T follicular helper cell (primary cell): Measurements from ENCODE around the gene C14orf132.
"Not testable (repeated sequence)": the region's sequence is repeated elsewhere in the genome, so short reads cannot be mapped to it uniquely, and the experiment has no call there.

Experiments
- DNase-seq: peaks from one replicate; pipeline ENCODE4 v3.0.0-alpha.2; 2020; ENCODE audit warnings: low read depth
- total RNA-seq, 2 experiments: gene quantifications; one replicate each; lab custom pipeline; 2026; lab: John Stamatoyannopoulos, UW

The C14orf132 gene
- total RNA-seq = 2.8 to 26.3 reads per million in 2 experiments

DNA sequence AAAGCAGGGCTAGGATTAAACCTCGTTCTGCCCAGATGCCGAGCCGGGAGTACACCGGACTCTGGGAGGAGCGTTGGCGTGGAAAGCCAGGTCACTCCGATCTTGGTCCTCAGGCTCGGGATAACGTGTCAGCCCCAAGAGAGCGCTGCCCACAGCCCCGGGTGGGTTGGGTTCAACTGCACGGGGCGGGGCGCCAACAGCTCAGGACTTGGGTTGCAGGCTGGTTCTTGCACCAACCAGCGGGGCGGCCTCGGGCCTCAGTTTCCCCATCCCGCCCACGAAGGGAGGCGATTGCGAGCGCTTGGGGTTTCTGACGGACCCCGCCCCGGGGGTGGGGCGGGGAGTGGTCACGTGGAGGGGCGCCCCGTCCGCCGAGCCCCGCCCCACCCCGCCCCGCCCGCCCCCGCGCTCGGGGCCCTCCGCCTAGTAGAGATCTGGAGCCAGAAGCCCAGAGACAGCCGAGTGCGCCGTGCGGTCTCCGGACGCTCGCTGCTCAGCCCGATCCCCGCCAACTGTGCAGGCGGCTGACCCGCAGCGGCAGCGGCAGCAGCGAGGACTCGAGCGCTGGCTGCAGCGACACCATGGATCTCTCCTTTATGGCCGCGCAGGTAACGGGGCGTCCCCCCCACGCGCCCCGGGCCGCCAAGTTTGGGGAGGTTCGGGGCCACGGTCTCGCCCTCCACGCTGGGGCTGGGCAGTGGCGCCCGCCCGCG, at the start of gene C14orf132:
C14orf132 (plus strand) TSS at position 443 of the 713 bp plus-strand sequence; CDS start at position 582, 139 bp downstream.
- no peak for DNase-seq

DNA sequence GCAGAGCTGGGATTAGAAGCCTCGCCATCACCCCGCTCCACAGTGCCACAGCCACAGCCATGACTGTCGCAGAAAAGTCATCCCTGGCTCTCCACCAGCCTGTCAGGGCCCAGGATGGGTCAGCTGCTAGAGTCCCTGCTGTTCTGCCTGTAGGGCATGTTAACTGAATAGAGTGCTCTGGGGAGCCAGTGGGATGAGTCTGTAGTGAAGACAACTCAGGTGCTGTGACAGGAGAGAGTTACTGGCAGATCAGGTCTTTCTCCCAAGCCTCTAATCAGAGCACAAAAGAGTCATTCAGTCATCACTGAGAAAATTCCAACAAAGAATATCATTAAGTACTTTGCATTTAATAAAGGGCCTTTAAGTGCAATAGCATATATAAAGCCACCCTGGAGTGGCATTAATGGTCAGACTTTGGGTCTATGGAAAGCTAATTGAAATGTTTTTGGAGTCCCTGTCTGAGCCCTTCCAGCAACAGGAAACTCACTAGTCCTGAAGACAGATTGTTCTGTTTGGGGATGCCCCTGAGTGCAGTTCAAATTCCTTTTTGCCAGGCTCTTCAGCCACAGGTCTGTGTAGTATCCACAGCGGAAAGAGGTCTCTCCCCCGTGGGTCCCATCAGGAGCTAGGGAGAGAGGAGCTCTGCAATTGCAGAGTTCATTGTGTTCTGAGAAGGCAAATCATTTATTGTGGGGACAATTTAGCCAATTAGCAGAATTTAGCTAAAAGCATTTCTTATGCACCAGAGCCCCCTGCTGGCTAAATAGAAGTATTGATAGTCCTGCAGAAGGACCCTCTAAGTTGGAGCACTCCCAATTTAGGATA, 45.2 kb upstream of the C14orf132 start:
- no peak for DNase-seq

DNA sequence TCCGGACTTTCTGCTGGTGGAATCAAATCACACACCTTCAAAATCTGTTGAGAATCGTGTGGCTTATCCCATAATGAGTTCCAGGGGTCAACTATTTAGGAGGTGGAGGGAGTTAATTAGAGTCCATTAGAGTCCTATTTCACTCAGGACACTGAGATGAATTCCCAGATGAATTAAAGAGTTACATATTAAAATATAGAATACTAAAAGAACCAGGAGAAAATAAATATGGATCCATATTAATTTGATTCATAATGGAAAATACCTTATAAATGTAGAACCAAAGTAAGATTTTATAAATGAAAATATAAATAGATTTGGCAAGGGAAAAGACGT, 44.6 kb upstream of the C14orf132 start:
- no peak for DNase-seq

DNA sequence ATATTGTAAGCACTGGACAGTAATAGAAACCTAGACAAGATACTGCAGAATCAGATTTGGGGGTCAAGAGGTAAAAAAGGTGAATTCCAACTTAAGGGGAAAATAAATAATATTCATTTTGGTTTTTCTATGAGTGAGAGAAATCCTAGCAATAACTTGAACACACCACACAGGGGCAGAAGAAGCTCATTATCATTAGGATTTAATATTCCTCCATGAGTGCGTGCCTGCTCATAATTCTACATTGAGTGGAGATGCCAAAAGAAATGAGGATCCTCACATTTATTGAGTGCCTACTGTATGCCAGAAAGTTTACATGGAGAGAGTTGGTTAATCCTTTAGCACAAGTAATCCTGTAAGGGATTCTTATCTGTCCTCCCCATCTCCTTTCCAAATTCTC, 40.5 kb upstream of the C14orf132 start:
- DNase-seq = no peak

DNA sequence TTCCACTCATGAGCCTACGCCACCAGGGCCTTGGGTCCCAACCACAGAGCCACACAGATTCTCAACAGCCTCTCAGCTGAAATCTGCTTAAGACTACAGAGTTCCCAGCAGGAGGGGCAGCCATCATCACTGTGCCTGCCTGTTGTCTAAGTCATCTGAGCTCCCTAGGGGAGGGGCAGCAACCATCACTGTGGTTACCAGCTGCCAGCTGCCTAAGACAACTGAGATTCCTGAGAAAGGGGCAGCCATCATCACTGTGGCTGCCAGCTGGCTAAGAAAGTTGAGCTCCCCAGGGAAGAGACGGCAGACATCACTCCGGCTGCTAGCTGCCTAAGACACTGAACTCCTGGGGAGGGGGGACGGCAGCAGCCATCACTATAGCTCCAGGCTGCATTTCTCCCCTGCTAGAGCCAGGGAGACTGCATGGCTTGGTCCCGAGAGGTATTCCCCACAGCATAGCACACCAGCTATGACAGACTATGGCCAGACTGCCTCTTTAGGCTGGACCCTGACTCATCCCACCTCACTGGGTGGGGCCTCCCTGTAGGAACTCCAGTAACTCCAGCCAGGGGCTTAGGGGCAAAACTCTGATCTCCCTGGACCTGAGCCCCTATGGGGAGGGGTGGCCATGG, 37.2 kb upstream of the C14orf132 start:
- no peak for DNase-seq

DNA sequence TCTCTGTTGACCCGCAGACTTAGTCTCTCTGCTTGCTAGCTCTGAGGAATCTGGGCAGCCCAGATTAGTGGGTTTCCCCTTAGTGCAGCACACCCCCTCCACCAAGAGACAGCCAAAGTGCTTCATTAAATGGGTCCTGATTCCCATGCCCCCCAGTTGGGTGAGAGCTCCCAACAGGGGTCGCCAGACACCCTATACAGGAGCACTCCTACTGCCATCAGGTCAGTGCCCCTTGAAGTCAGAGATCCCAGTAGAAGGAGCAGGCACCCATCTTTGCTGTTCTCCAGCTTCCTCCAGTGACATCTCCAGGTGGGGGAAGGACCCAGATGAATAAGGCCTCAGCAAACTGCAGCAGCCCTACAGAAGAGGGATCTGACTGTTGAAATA, 36.7 kb upstream of the C14orf132 start:
- DNase-seq = no peak

DNA sequence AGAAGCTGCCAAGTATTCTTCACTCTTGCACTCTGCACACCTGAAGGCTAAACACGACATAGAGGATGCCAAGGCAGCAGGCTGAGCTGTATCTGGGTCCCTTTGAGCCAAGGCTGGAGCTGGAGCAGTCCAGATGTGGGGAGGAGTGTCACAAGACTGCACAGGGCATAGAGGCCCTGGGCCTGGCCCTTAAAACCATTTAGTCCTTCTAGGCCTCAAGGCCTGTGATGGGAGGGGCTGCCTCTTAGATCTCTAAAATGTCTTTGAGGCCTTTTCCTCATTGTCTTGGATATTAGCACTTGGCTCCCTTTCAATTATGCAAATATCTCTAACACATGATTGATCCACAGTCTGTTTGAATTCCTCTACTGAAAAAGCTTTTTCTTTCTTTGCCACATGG, 28.0 kb upstream of the C14orf132 start:
- no peak for DNase-seq

DNA sequence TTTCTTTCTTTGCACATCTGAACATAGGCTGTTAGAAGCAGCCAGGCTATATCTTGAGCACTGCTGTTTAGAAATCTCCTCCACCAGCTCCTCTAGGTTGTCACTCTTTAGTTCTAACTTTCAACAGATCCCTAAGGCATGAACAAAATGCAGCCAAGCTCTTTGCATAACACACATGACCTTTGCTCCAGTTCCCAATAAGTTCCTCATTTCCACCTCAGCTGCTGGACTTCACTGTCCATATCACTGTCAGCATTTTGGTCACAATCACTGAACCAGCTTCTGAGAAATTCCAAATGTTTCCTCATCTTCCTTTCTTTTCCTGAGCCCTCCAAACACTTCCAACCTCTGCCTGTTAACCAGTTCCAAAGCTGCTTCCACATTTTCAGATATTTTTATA, 27.6 kb upstream of the C14orf132 start:
- no peak for DNase-seq

DNA sequence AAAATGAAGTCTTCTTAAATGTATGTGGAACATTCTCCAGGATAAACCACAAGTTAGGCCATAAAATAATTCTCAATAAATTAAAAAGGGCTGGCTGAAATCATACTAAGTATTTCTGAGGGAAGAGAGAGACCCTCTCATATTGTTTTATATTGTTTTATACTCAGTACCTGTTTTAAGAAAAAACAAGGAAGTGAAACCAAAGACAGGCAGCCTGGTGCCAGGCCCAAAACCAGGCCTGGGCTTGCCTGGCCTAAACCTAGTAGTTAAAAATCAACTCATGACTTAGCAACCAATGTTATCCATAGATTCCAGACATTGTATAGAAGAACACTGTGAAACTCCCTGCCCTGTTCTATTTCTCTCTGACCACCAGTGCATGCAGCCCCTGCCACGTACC, 26.4 kb upstream of the C14orf132 start:
- DNase-seq = not testable (repeated sequence)

DNA sequence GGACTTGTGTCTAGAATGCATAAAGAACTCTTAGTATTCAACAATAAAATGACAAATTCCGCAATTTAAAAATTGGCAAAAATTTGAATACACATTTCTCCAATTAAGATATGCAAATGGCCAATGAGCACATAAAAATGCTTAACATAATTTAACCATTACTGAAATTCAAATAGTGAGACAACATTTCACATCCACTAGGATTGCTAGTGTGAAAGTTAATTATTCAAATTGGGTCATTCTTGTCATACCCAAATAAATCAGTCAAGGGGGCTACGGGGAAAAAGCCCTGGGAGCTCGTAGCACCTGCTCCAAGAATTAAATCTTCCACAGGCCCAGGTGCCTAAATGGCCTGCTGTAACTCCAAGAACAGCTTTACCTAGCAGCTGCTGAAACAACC, 25.0 kb upstream of the C14orf132 start:
- no peak for DNase-seq

DNA sequence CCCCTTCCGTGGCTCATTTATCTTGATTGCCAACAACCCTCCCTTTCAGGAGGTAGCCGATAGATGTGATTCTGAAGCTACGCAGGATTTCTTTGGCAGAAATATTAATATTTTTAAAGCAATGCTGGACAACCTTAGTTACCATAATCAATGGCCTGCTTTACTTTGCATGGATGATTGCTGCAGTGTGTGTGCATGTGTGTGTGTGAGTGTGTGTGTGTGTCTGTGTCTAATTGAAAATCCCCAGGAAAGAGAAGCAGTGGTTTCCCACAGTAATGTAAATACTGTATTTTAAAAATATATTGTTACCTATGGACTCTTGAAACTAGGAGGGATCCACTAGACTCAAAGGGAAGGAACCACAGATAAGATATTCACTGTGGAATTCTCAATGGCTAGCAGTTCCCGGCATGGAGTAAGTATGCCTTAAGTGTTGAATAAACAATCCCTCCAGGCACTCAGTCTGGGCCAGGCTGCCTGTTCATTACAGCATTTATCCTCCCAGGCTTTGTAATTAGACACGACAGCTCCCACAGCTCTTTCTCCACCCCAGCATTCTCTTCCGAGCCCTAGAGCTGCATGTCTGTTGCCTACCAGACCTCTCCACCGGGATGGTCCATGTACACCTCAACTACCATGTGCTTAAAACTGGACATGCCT, 22.5 kb upstream of the C14orf132 start:
- no peak for DNase-seq

DNA sequence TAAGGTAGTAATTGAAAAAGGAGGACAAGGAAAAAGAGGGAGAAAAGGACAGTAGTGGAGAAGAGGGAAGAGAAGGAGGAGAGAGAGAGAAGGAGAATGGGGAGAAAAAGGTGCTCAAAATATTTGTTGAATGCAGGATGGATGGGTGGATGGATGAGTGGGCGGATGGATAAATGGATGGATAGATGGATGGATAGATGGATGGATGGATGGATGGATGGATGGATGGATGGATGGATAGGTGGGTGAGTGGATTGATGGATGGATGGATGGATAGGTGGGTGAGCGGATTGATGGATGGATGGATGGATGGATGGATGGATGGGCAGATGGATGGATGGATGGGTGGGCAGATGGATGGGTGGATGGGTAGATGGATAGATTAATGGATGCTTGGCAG, 21.3 kb upstream of the C14orf132 start:
- no peak for DNase-seq

DNA sequence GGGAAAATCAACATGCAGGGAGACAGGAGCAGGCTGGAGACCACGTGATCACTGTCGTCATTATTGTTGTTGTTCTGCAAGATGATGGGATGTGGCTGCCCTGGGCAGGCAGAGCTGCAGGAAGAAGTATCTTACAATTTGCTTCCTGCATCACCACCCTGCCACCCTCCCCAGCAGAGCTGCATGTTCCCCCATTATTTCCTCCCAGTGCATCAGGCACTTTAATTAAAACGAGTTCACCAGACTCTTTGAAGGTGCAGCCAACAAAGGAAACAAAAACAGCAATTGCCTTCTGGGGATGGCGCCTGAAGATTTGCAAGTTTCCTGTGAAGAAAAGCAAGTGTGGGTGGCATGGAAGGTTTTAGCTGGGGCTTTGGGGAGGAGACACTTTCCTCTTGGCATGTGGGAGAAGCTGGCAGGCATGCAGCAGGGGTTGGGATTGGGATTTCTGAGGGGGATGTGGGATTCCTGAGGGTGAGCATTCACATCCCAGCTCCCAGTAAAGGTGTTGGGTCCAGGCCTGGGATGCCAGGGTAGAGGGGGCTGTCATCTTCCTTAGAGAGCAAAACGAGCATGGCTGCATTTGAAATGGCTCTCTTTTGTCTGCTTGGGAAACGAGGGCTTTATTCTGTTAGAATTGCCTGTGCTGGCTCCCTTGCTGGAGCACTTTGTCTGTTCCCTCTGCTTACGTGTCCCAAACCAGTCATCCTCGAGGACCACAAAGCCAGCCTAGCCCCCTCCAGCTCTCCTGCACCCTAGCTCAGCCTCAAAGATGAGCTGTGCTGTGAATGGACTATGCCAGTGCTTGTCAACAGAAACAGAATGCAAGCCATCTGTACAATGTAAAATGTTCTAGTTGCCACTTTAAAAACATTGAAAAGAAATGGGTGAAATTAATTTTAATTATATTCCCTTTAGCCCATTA, 11.5 kb upstream of the C14orf132 start:
- no peak for DNase-seq

DNA sequence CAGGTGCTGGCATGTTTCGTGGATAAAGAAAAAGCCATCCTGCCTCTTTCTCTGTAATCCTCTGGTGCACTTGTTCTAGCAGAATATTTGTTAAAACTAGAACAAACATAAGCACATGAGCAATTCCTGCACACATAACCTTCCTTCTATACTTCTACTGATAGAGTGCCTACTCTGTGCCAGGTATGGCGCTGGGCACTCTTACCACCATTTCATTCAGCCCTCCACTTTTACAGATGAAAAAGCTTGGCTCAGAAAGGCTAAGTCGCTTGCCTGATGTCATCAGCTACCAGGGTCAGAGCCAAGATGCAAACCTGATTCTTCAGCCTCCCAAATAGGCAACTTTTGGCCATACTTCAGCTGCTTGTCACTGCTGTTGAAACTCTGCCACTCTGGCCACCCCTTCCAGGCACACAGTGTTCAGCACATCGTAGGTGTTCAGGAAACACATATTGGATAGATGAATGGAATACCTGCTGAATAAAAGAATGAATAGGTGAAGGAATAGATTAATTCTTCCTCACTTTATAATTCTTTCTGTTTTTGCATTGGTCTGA, 10.0 kb upstream of the C14orf132 start:
- no peak for DNase-seq

DNA sequence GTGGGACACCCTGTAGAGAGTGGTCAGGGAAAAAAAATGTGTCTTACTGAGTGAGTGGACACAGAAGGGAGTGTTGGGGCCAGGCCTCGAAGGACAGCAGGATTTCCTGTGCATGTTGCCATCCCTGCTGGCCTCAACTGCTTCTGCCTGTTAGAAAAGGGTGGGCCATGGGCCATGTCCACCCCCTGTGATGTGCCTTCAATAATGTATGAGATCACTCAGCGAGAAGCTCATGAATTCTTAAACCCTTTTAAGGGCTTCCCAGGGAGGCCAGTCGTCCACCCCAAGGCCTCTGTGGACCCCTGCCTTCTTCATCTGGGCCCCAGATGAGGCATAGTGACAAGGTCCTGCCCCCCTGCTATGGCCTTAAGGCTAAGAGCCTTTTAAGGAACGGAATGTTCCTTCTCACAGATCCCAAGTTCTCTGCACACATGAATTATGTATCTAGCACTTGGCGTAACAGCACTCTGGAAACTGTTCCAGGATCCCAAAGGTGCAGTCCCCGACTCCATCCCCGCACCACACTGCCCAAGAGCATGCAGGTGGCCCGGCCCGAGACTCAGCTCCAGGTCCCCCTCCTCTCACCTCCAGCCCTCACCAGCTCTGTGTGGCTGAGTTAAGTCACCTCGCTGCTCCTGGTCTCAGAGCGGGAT, 8.9 kb upstream of the C14orf132 start:
- no peak for DNase-seq

DNA sequence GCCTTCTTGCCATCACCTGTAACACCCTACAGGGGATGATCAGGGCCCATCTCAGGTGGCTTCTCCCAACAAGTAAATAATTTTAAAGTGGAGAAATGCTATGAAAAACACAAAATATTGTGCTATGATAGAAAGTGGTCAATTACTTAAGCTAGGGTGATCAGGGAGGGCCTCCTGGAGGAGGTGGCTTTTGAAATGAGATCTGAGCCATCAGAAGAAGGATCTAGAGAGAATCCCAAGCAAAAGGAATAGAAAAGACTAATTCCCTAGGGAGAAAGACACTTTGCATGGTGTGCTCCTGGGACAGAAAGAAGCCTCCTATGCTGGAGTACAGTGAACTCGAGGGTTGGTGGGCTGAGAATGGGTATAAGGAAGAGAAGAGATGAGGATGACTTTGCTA, 7.5 kb upstream of the C14orf132 start:
- no peak for DNase-seq

DNA sequence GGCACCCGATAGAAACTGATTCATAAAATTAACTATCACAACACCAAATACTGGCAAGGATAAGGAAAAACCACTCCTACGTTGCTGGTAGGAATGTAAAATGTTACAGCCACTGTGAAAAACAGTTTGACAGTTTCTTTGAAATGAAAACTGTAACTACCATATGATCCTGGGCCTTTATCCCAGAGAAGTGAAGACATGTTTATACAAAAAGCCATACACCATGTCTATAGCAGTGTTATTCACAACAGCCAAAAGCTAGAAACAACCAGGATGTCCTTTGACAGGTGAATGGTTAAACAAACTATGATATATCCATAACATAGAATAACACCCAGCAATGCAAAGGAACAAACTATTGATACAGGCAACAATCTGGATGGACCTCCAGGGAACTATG, 3.7 kb upstream of the C14orf132 start:
- no peak for DNase-seq

DNA sequence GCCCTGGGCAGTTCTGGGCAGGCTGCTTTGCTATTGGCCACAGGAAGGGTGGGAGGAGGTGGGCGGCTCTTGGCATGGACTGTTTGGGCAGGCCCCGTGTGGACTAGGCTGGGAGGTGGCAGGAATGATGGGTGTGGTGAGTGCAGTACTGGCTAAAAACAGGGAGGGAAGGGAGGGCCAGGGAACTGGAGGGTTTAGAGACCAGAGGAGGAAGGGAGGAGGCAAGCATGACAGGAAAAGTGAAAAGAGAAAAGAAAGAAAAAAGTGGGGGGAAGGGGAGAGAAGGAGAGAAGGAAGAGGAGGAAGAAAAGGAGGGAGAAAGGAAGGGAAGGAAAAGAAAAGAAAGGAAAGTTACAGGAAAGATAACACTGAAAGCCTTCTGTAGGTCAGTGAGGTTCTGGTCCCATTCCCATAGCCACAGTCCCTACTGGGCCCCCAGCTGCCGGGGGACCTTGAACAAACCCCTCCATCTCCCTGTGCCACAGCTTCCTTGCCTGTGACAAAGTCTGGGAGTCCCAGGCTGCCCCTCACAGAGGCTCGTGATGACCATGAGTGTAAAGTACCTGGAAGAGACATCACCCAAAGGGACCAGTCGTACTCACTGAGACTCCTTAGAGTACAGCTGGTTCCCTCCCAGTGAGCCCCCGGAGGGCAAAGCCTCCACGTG, 1.1 kb upstream of the C14orf132 start:
- DNase-seq = no peak

DNA sequence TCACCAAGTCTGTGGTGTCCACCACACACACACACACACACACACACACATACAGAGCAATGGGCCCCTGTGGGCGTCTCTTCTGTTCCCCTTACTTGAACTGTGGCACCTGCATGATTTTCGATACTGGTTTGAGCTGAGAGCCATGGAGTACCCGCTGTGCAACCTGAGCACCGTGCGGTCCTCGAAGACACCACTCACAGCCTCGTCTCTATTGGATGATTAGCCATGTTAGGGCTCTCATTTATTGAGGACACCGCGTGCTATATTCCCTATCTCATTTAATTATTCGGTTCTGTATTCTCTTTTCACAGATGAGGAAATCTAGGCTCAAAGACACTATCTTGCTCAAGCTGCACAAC, 623 bp upstream of the C14orf132 start:
- DNase-seq = no peak
